Sigmoid colon (tissue), 4 donors: ENCODE measurements around the gene IMP4.

Experiments used
- CTCF ChIP-seq, 4 experiments: fragments of 450-650 bp in 3 of 4; fragments of 200-600 bp in 1 of 4; IDR thresholded peaks; one replicate each; pipeline ENCODE4 v1.5.1; 2016 to 2019; ENCODE audit warnings: antibody characterized with exemption in 4 of 4, mild to moderate bottlenecking in 3 of 4, moderate library complexity in 2 of 4
- EP300 ChIP-seq, 4 donors: sonication (generic); formaldehyde crosslinking; IDR thresholded peaks; one replicate each; pipeline ENCODE4 v1.6.1; 2017; ENCODE audit warnings: antibody characterized with exemption in 4 of 4
- POLR2A ChIP-seq, 2 donors: fragments of 450-650 bp; IDR thresholded peaks; one replicate each; pipeline ENCODE4 v1.6.1; 2016; ENCODE audit warnings: antibody characterized with exemption in 2 of 2, mild to moderate bottlenecking in 2 of 2, moderate library complexity in 2 of 2
- POLR2AphosphoS5 ChIP-seq, 4 donors: sonication (generic); formaldehyde crosslinking; IDR thresholded peaks; one replicate each; pipeline ENCODE4 v1.6.1; 2017; ENCODE audit warnings: antibody characterized with exemption in 4 of 4

GRCh38 chr2:130385709-130386108, 43.0 kb downstream of the IMP4 start:
- TF ChIP-seq CTCF (IDR thresholded peaks at IDR 0.05) (no peak), POLR2A (IDR thresholded peaks at IDR 0.05) (no peak), POLR2AphosphoS5 (IDR thresholded peaks at IDR 0.05) (peak in 1 of 4 donors; percentile 13), EP300 (IDR thresholded peaks at IDR 0.05) (no peak)
